SKM-1 treated with dmso at 0.1 percent for 144 hours (cell line): ENCODE measurements around the gene FDXR.

ENCODE experiments used
- DNase-seq: peaks from one replicate; lab custom pipeline; 2025; ENCODE audit not compliant: unreplicated experiment; lab: John Stamatoyannopoulos, UW

FDXR gene

DNA sequence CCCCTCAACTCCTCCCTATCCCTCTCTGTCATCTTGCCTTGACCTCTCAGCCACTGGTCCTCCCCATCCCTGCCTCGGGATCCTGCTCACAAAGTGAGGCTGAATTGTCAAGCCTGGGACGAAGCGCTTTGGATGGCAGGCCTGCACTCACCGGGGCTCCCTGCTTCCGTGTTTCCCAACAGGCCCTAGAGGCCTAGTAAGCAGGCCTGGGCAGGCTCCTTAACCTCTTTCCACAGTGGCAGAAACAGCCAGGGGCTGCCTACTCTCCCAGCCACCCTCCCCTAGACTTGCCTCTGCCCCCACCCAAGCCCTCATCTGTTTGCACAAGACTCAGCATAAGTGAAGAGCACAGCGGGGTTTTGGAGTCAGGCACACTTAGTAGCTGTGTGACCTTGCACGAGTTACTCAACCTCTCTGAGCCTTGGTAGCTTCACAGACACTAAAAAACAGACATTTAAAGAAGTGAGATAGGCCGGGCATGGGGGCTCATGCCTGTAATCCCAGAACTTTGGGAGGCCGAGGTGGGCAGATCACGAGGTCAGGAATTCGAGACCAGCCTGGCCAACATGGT is 25.7 kb upstream of the FDXR start:
- DNase-seq = no peak

DNA sequence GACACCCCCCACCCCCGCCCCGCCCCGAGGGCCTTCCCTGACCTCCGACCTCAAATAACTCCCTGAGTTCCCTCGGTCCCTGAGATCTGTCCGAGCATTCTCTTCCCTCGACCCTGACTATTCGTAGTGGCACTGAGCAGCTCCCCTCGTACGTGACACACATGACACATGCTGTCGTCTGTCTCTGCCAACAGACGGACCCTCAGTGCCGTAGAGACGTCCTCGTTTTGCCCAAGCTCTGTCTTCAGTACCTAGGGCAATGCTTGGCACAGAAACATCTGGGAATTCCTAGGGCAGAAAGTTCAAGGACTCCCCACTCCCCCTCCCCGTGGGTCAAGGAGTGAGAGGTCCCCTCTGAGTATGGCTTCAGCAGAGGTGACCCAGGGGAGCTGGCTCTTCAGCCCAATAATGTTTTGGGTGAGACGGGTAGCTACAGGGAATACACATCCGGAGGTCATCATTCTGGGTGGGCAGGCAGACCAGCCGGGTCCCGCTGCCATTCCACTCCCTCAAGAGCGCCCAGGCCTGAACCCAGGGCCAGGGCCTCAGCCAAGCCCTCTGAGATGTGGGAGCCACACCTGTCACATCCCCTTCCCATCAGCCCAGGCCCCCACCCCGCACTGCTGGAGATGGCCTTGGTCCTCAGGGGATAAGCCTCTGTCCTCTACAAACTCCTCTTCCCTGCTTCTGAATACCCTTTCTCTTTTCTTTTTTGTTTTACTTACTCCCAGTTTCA is 21.3 kb upstream of the FDXR start:
- DNase-seq = no peak

DNA sequence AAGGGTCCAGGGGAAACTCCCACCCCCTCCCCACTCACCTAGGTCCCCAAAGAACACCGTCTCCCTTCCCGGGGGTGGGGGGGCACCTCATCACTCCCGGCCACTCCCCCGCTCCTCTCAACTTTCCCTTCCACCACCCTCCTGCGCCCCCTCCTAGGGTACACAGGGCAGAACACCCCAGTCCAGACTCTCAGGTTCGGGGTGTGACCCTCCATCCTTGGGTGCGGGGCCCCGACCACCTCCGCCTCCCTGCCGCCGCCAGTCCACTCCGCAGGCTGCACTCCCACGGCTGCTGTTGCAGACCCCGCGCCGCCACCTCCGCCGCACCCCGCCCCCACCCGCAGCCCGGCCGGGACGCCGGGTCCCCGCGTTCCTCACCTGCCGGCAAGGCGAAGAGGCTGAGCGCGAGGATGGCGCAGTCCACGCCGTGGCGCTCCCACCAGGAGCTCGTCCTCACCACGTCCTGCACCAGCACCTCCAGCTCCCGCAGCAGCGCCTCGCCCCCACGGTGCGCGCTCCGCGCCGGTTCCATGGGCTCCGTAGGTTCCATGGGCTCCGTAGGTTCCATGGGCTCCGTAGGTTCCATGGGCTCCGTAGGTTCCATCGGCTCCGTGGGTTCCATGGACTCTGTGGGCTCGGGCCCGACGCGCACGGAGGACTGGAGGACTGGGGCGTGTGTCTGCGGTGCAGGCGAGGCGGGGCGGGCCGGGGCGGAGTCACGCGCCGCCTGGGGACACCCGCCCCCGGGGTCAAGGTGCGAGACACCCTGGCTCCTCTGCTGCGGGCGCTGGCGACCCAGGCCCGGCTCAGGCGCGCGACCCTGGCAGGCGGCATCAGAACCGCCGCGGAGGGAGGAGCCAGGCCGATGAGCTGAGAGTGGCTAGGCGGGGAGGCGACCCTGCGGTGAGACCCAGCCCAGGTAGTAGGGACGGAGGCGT is 20.4 kb upstream of the FDXR start, which contains the start of gene FADS6:
FADS6 (minus strand) TSS at position 660 of the 938 bp plus-strand sequence; CDS start at position 622, 38 bp downstream.
- no peak for DNase-seq

DNA sequence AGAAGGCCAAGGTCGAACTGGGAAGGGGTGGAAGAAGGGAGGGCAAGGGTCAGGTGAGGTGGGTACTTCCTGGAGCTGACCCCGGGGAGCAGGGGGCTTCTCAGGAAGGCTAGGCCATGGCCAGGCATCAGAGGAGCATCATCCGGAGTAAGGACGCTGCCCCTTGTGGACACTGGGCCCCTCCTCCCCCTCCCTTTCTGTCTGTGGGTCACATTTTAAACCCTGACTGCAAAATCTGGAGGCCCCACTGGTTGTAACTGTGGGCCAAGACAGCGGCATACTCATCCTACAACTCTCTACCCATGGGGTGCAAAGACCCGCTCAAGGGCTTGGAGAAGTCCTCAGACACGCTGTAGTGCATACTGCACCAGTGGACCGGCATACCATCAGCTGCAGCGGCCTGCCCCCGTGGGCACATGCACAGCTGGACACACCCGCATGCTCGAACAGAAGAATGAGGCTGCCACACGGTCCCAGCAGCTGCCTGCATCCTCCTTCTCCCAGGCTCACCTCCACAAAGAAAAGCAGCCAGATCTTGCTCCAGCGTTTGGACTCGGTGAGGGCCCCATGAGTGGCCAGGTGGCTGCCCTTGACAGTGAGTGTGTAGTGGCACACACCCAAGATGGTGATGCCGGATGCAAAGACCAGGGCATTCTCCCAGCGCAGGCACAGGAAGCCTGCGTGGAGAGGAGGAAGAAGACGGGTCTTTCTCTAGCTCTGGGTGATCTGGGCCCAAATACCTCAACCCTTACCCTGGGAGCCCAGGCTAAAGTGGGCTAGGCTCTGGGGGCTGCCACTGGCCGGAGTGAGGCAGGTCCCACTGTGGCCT is 19.4 kb upstream of the FDXR start:
- no peak for DNase-seq

DNA sequence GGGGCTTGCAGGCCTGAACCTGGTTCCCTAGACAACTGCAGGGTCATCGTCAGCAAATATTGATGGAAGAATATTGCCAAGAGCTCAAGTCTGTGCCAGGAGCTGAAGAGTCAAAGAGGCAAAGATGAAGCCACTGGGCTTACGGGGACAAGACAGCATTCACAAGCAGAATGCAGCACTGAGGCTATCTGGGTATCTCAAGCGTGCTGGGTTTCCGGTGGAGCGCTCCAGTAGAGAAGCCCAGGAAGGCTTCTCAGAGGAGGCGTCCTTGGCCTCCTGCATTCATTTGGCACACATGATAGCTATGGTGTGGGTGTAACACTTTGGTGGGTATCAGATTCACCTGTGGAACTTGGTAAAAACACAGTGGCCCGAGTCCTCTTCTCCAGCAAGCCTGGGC is 17.8 kb upstream of the FDXR start:
- DNase-seq = no peak

DNA sequence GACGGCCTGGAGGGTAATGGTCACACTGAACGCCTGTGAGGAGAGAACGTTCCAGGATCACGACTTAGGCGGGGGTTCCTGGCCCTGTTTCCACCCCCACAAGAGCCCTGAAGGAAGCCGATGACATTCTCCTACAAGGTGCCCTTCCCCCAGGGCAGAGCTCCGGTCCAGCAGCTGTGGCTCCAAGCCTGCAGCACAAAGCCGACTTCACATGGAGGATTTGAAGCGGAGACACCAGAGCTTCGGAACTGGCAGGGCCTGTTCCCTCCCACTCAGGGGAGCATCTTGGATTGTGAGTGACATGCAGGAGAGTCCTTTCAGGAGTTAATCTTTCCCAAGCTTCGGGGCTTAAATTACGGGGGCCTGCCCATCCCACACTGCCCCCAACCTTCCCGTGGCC is 15.7 kb upstream of the FDXR start:
- DNase-seq = no peak

DNA sequence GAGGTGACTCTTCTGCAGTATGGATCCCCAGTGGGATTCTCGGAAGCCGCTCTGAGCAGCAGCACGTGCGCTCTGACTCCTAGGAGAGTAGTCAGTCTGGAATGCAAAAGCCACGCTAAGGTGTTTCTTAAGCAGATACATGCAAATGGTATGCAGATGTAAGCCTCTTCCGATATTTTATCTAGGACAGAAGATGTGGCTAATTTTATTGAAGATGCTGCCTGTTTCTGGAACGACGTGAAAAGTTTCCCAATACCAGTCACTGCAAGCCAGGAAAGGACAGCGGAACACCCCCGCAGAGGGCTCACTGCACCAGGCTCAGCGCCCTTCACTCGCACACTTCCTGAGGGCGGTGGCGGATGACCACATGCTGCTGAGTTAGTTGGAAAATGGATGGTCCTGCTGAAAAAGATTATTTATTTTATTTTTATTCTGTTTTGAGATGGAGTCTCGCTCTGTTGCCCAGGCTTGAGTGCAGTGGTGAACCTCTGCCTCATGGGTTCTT is 10.5 kb upstream of the FDXR start:
- DNase-seq = no peak

DNA sequence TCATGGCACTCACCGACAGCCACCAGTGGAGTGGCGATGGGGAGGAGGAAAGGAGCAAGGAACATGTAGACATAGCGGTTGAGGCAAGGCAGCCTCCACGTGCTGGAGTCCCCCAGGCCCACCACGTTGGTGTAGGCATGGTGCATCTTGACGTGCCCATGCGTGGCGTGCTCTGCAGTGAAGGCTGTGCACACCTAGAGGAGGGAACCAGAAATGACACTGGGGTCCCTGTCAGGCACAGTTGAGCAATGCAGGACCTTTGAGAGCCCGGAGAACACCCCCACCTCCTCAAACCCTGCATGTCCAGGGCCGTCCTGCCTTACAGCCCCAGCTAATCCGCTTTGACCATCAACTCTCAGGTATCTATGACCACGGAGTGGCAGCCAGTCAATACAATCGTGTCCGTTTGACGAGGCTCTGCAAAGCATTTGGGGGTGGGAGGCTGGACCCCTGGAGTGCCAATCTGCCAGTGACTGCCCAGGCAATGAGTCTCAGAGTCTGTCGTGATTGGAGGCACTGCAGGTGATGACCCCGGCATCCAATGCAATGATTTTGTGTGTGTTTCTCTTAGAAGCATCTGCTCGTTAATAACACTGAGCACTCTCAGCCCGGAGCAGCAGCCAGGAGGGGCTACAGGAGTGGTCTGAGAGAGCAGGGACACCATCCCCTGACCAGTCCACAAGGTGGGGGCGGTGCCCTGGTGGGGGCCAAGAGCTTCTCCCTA is 9.9 kb upstream of the FDXR start:
- DNase-seq = no peak

DNA sequence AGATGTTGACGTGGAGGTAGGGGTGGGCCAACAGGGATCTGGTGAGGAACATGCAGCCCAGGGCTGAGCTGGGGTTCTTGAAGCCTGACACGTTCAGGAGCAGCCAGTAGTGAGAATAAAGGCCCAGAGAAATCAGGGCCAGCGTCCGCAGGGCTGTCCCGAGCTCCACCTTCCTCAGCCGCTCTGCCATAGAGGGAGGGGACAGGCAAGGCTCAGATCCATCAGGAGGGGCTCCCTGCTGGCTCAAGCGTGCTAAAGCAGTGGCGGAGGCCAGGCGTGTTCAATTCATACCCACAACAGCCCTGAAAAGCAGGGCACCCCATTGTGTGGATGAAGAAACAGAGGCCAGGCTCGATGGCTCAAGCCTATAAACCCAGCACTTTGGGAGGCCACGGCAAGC is 8.3 kb upstream of the FDXR start:
- DNase-seq = no peak

DNA sequence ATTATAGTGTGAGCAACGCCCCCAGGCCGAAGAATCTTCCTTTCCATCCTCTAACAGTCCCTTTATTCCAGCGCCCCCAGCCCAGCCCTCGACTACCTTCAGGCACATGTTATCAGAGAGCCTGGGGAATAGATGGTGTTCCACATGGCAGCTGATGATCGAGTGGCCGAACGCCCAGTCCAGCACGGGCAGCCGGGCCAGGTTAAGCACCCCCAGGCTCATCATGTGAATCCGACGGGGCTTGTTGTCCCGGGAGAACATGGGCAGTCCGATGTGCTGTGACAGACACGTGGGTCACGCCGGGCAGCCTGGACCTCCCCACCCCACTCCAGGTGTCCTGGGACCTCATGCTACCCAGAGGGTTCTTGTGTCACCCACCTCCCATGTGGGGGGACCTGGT is 6.5 kb upstream of the FDXR start:
- DNase-seq = no peak

DNA sequence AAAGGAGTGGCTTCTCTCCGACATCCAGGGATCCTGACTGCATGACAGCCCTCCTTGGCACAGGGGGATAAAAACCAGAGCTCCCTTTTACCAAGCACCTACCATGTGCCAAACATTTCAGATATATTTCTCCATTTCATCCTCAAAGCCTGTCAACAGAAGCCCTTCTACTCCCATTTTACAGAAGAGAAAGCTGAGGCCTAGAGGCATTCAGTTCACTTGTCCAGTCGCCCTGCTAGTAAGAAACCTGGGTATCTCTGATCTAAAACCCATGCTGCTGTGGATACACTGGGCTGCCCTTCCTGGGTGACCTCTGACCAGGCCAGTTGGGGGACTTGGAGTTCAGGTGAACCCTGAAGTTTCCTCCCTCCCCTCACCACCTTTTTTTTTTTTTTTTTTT is 5.9 kb upstream of the FDXR start:
- DNase-seq = no peak

DNA sequence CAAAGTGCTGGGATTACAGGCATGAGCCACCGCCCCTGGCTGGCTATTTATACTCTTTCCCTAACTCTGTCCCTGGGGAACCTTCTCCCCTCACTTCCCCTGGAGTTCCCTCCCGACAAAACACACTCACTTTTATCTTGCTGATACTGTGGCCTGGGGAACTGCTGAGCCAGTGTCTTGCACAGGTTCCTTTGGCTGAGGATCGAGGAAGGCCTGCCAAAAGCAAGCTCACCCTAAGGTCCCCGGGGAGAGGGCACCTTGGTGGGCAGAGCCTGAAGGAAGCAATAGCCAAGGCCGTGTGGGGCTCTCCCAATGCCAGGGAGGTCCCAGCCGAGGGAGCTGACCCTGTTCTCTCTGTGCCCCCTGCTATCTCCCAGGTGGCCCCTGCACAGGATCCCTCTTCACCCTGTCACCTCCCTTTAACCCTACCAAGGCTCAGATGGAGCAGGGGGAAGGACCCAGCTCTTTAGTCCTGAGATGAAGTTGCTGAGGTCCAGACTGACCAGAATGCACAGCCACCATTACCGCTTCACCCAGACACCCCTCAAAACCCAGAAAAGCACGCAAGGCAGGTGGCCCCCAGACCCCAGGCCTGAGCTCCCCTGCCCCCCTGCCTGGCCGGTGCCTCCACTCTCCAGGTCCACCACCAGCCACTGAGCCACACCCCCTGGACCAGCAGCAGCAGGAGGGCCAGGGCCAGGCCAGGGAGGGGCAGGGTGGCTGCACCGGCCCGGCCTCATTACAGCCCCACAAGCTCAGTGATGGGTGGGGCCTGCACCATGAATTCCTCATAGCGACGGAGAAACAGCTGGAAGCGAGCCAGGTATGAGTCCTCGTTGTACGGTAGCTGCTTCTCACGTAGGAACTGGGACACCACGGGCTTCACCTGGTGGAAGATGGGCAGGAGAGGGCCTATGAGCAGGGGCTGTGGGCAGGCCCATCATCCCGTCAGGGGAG is 5.1 kb upstream of the FDXR start:
- DNase-seq = no peak

DNA sequence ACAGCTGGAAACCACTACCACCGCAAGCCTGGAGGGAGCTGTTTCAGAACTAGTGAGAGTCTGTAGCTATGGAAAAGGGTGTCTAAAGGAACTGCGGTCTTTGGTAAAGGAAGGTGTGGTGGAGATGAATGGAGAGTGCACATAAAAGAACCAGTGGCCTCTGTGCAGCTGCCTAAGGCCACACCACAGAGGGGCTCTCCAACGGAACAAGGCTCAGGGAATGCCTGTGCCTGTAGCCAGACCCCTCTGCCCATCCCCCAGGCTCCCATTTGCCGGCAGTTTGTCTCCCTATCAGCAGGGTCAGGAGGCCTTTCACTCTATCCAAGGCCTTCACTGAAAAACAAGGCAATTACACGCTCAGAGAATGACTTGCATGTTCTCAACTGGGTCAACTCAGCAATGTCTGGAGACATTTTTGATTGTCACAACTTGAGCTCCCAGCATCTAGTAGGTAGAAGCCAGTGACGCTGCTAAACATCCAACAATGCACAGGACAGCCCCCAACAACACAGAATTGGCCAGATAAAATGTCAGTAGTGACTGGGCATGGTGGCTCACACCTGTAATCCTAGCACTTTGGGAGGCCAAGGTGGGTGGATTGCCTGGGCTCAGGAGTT is 3.3 kb upstream of the FDXR start:
- DNase-seq = no peak

DNA sequence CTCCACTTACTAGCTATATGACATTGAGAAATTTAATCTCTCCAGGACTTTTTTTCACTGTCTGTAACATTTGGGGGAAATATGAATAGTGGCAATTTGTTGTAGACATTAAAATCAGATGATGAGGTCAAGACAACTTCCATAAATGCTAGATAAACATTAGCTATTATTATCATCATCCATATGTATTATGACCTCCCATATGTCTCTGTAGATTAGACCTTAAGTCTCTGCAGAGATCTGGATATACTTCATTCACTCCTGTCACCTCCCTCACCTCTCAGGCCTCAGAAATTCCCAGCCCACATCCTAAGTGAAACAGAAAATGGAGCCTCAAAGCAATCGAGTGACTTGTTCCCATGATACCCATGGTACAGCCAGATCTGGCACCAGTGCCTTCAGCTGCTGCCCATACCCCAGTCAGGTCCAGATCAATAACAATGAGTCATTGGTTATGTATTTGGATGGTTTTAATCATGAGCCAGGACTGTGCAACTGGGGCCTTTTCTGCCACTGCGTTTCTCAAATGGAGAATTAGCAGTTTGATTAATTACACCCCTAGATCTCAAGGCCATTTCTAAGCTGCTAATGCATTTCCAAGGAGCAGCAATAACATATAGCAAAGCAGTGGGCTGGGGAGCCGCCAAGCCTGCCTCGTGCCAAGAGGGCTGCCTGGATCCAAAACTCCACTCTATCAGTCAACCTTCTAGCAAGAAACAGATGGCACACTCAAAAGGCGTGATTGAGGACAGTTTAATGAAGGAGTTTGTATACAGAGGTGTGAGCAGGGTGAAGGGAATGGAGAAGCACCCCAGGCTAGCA is 2.6 kb upstream of the FDXR start:
- no peak for DNase-seq

DNA sequence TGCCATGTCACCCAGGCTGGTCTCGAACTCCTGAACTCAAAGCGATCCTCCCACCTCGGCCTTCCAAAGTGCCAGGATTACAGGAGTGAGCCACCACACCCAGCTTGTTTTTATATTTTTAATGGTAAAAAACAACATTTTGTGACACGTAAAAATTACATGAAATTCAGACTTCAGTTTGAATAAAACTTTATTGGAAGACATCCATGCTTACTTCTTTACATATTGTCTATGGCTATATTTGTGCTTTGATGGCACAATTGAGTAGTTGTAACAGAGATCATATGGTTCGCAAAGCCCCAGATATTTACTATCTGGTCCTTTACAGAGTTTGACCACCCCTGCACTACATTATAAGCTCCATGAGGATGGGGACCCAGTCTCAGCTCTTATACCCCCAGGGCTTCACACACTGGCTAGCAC is 1.8 kb upstream of the FDXR start:
- no peak for DNase-seq

DNA sequence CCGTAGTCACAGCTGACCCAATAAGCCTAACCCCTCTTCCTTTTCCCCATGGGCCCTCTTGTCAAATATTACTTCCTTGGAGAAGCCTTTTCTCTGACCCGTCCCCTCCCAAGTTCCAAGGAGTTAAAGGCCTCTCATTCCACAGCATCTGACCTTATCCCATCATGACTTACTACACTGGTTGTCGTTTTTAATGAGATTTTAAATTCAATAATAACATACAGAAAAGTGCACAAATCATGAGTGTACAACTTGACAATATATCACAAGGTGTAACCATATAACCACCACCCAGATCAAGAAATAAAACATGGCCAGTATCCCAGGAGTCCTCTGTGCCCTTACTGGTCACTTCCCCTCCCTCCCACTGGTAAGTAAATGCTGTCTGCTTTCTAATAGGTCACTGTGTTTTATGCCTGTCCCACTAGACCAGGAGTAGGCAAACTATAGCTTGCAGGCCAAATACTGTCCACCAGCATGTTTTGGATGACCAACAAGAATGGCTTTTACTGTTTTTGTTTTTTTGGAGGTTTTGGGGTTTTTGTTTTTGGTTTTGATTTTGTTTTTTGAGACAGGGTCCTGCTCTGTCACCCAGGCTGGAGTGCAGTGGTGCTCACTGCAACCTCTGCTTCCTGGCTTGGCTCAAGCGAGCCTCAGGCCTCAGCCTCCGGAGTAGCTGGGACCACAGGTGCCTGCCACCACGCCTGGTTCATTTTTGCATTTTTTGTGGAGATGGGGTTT is 1.2 kb upstream of the FDXR start:
- DNase-seq = no peak
